AG09309 (cell line): ENCODE data around the gene ENTPD2.

Source experiments
- DNase-seq: peaks from one replicate; pipeline ENCODE4 v3.0.0-alpha.2; 2010; ENCODE audit warnings: low read depth
- H3K4me3 ChIP-seq: 2 replicates; pipeline ENCODE4 v1.5.1; 2011; ENCODE audit warnings: mild to moderate bottlenecking, low read depth, low read length, moderate library complexity; ENCODE audit not compliant: control insufficient read depth
- TF ChIP-seq, protein P1 (sequence below): IDR thresholded peaks from 2 replicates; pipeline ENCODE4 v1.5.1; 2011; ENCODE audit warnings: mild to moderate bottlenecking, low read depth, low read length, inconsistent platforms; ENCODE audit not compliant: insufficient read depth, control insufficient read depth; ENCODE audit errors: missing control alignments

Gene ENTPD2

GRCh38 chr9:137013571-137013940 is 40.3 kb downstream of the ENTPD2 start:
- no peak overlapping the region for H3K4me3 ChIP-seq

DNA sequence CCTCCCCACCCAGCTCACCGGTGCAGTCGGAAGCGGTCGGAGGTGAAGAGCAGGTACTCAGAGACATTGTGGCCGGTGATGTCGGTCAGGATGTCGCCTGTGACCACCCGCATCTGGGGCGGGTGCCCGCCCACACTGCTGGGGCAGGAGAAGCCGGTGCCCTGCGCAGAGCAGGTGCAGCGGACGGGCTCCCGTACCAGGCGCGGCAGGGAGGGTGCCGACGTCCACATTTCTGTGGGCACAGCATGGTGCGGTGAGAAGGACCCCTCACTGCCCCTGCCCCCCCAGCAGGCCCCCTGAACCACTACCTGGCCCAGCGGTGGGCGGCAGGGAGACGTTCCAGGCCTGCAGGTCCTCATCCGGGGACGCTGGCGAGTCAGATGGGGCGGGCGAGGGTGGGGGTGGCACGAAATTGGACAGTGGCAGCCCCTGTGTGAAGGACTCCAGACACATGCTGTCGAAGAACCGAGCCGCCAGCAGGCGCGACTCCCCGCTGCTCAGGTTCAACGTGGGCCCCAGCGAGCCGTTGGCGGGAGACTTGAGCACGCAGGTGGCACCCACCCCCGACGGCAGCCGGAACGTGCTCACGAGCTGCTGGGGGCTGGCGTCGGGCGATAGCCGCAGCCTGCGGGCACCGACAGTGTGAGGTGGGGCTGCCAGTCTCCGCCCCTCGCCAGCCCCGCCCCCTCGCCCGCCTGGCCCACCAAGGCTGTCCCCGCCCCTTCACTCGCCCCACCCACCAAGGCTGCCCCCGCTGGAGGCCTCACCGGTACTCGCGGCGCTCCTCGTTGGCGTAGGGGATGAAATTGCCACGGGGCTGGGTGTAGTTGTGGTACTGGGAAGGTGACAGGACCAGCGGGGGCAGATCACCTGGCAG is 40.9 kb downstream of the ENTPD2 start:
- no peak for DNase-seq
- H3K4me3 ChIP-seq, result no peak overlapping the region
- TF ChIP-seq, protein P1, sequence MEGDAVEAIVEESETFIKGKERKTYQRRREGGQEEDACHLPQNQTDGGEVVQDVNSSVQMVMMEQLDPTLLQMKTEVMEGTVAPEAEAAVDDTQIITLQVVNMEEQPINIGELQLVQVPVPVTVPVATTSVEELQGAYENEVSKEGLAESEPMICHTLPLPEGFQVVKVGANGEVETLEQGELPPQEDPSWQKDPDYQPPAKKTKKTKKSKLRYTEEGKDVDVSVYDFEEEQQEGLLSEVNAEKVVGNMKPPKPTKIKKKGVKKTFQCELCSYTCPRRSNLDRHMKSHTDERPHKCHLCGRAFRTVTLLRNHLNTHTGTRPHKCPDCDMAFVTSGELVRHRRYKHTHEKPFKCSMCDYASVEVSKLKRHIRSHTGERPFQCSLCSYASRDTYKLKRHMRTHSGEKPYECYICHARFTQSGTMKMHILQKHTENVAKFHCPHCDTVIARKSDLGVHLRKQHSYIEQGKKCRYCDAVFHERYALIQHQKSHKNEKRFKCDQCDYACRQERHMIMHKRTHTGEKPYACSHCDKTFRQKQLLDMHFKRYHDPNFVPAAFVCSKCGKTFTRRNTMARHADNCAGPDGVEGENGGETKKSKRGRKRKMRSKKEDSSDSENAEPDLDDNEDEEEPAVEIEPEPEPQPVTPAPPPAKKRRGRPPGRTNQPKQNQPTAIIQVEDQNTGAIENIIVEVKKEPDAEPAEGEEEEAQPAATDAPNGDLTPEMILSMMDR, result no peak

More at GRCh38 chr9:137013571-137013940, 40.3 kb downstream of the ENTPD2 start:
- DNase-seq, result no peak
- TF ChIP-seq, protein P1, result no peak

DNA sequence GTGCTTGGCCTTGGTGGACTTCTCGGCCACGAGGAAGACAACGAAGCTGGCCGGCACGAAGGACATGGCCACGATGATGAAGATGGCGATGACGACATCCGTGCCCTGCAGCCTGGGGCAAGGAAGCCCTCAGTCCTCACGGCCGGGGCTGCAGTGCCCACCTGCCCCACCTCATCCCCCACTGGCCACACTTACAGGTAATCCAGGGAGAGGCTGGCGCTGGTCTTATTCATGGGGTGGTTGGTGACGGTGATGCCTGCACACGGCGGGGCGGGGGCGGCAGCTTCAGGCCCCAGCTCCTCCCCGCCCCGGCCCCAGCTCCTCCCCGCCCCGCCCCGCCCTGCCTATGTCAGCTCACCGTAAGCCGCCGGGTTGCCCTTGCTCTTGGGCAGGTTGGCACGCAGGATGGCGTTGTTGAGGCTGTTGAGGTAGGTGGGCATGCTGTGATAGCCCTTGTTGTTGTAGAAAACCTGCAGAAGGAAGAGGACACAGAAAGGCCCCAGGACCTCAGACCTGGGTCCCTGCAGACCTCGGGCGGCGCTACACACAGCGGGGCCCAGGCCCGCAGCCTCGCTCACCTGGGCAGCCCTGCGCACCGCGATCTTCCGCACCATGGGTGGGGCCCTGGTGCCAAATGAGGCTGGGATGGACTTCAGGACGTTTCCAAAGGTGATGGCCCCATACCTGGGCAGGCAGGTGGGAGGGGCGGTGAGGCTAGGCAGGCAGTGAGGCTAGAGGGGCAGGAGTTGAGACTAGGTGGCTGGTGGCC is 41.8 kb downstream of the ENTPD2 start:
- H3K4me3 ChIP-seq, result no peak overlapping the region
- DNase-seq, result no peak
- TF ChIP-seq, protein P1, result no peak

DNA sequence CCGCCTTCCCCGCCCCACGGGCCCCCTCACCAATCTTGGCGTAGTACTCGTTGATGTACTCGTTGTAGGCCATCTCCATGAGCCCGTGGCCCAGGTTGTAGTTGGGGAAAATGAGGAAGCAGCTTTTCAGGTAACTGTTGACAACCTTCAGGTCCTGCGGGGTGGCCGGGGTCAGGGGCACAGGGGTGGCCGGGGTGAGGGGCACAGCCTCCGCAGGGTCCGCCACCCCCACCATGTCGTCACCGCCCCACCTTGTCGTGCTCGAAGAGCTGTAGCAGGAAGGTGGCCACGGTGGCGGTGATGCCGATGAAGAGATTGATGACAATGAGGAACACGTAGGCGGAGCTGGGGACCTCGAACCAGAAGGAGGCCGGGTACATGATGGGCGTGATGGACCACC is 42.7 kb downstream of the ENTPD2 start:
- TF ChIP-seq, protein P1, result no peak
- no peak for DNase-seq
- no peak overlapping the region for H3K4me3 ChIP-seq

DNA sequence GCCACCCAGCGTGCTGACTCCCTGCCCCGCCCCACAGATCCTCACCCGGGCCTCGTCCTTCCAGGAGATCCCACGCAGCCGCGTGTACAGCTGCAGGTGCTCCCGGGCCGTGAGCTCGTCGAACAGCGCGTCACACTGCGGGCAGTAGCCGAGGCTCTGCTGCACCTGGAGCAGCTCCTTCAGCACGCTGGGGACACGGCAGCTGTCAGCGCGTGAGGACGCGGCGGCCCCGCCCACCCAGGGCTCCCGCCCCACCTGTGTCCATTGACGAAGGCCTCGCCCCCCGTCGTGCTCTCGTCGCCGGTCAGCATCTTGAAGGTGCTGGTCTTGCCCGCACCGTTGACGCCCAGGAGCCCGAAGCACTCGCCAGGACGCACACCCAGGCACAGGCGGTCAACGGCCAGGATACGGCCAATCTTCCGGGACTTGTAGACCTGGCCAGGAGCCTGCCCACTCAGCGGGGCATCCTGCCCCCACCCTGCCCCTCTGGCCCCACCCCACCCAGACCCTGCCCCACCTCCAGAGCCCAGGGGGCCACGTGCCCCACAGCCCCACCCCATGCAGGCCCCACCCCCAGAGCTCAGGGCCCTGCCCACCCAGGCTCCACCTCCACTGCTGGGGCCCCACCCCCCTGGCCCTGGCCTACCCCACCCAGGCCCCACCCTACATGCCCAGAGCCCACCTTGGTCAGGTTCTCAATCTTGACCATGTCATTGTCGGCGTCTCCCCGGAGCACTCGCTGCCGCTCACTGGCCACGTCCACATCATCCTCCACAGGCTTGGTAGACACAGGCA is 43.7 kb downstream of the ENTPD2 start:
- no peak overlapping the region for H3K4me3 ChIP-seq
- TF ChIP-seq, protein P1, result no peak
- DNase-seq, result no peak

DNA sequence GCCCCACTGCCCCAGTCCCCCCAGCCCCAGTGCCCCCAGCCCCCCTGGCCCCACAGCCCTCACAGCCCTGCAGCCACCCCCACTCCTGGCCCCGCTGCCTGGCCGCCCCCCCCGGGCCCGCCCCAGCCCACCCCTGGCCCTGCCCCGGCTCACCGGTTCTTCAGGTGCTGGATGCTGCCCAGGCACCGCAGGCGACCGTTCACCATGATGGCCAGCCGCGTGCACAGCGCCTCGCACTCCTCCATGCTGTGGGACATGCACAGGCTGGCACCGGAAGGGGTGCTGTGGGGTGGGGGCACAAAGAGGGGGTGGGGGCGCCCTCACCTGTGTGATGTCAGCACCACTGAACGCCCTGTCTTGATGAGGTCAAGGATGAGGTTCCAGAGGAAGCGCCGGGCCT is 44.6 kb downstream of the ENTPD2 start:
- no peak for DNase-seq

More for the DNA sequence above, 44.6 kb downstream of the ENTPD2 start:
- no peak overlapping the region for H3K4me3 ChIP-seq
- TF ChIP-seq, protein P1, result no peak
